A549 (cell line): ENCODE data around the gene GALNT18.

Experiments used
- CTCF ChIP-seq: fragments of >200 bp; sonication (Bioruptor Twin); formaldehyde crosslinking; IDR thresholded peaks from 3 replicates; pipeline ENCODE4 v1.5.1; 2016
- EHF ChIP-seq: fragments of 250-450 bp; sonication (Bioruptor Pico); IDR thresholded peaks from 2 replicates; pipeline ENCODE4 v1.5.0; 2020; ENCODE audit warnings: mild to moderate bottlenecking
- JUN ChIP-seq, 2 experiments: fragments of >200 bp; sonication (Bioruptor Twin); formaldehyde crosslinking; IDR thresholded peaks; 2 replicates in 1 of 2; 3 replicates in 1 of 2; pipeline ENCODE4 v1.6.1; 2016 to 2017
- MAZ ChIP-seq: fragments of 150-350 bp; IDR thresholded peaks from 2 replicates; pipeline ENCODE4 v1.6.1; 2014; ENCODE audit warnings: antibody characterized with exemption, low read depth, low read length, borderline replicate concordance
- MYC ChIP-seq: IDR thresholded peaks from 2 replicates; pipeline ENCODE4 v1.6.1; 2012; ENCODE audit warnings: mild to moderate bottlenecking, inconsistent platforms, low read length, improper control_type of control experiment, borderline replicate concordance
- NR3C1 ChIP-seq: fragments of >200 bp; sonication (Bioruptor Twin); formaldehyde crosslinking; IDR thresholded peaks from 3 replicates; pipeline ENCODE4 v1.6.1; 2017
- PHF8 ChIP-seq: fragments of 200-600 bp; sonication (generic); IDR thresholded peaks from 2 replicates; pipeline ENCODE4 v1.6.1; 2016; ENCODE audit warnings: low read depth, mild to moderate bottlenecking, antibody characterized with exemption, moderate library complexity, borderline replicate concordance
- POLR2AphosphoS2 ChIP-seq: conservative IDR thresholded peaks from 2 replicates; pipeline ENCODE4 v1.6.1; 2012; ENCODE audit warnings: low read length, improper control_type of control experiment, inconsistent platforms
- SMC3 ChIP-seq: fragments of >200 bp; sonication (Bioruptor Twin); formaldehyde crosslinking; IDR thresholded peaks from 3 replicates; pipeline ENCODE4 v1.6.1; 2018; ENCODE audit warnings: inconsistent platforms
- ZC3H11A ChIP-seq: fragments of 450-650 bp; IDR thresholded peaks from 2 replicates; pipeline ENCODE4 v1.6.1; 2014; ENCODE audit warnings: antibody characterized with exemption, mild to moderate bottlenecking
- TF ChIP-seq, protein P1 (sequence below): fragments of 150-350 bp; IDR thresholded peaks from 2 replicates; pipeline ENCODE4 v1.6.1; 2014; ENCODE audit warnings: low read depth, mild to moderate bottlenecking, low read length
- TF ChIP-seq, protein P2 (sequence below): fragments of 200-600 bp; sonication (generic); IDR thresholded peaks from 2 replicates; pipeline ENCODE4 v1.6.1; 2016; ENCODE audit warnings: antibody characterized with exemption, mild to moderate bottlenecking, moderate library complexity

GRCh38 chr11:11270236-11270775 is 351.5 kb downstream of the GALNT18 start:
- no peak for TF ChIP-seq NR3C1
- TF ChIP-seq CTCF, result no peak
- TF ChIP-seq, protein P1, sequence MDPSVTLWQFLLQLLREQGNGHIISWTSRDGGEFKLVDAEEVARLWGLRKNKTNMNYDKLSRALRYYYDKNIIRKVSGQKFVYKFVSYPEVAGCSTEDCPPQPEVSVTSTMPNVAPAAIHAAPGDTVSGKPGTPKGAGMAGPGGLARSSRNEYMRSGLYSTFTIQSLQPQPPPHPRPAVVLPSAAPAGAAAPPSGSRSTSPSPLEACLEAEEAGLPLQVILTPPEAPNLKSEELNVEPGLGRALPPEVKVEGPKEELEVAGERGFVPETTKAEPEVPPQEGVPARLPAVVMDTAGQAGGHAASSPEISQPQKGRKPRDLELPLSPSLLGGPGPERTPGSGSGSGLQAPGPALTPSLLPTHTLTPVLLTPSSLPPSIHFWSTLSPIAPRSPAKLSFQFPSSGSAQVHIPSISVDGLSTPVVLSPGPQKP, result no peak
- no peak for TF ChIP-seq ZC3H11A
- TF ChIP-seq MYC, result no peak
- no peak for TF ChIP-seq SMC3
- TF ChIP-seq MAZ, result no peak
- TF ChIP-seq EHF (CRISPR knock-in tag), result no peak
- no peak for TF ChIP-seq PHF8
- TF ChIP-seq JUN (IDR thresholded peaks at IDR 0.05), result no peak
- TF ChIP-seq POLR2AphosphoS2, result no peak
- TF ChIP-seq, protein P2, sequence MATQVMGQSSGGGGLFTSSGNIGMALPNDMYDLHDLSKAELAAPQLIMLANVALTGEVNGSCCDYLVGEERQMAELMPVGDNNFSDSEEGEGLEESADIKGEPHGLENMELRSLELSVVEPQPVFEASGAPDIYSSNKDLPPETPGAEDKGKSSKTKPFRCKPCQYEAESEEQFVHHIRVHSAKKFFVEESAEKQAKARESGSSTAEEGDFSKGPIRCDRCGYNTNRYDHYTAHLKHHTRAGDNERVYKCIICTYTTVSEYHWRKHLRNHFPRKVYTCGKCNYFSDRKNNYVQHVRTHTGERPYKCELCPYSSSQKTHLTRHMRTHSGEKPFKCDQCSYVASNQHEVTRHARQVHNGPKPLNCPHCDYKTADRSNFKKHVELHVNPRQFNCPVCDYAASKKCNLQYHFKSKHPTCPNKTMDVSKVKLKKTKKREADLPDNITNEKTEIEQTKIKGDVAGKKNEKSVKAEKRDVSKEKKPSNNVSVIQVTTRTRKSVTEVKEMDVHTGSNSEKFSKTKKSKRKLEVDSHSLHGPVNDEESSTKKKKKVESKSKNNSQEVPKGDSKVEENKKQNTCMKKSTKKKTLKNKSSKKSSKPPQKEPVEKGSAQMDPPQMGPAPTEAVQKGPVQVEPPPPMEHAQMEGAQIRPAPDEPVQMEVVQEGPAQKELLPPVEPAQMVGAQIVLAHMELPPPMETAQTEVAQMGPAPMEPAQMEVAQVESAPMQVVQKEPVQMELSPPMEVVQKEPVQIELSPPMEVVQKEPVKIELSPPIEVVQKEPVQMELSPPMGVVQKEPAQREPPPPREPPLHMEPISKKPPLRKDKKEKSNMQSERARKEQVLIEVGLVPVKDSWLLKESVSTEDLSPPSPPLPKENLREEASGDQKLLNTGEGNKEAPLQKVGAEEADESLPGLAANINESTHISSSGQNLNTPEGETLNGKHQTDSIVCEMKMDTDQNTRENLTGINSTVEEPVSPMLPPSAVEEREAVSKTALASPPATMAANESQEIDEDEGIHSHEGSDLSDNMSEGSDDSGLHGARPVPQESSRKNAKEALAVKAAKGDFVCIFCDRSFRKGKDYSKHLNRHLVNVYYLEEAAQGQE, result no peak
